ENCODE measurements around the gene DNM3. TPM values are rescaled to one million over a fixed set of nuclear protein-coding genes. Genes with fewer than 3 reads are reported as not detected.

Gene DNM3
- total RNA-seq, 2 experiments from 2014 or later = 1.6 to 1.8 TPM

DNA sequence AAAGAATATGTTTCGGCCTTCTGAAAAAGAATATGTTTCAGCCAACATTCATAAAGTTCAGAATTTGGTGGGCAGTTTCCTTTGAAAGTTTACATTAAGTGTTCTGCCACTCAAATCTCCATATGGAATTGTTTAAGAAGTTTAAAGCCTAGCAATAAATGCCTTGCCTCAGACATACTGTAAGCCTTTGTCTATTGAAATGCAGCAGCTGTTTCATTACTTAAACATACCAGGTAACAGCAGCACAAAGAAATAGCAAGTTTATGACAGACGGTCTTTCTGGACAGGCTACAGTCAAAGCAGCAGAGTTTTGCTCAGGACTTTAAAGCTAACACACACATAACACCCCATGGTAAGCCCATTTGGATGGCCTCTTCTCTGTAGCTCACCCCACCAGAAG is 540.6 kb downstream of the DNM3 start:
- POLR2A ChIA-PET = interaction anchor here (1.1 to 3.6 kb wide), 3 partner anchors 9 to 23 kb away, joined by 3 to 38 read pairs (median 35); no protein-coding TSS in a partner anchor
- DNase-seq = no peak
- Histone ChIP-seq H3K4me1 (ENCODE audit: insufficient read depth, low read length) (no peaks in the 10 kb centered on the region), H3K9me3 (ENCODE audit: control insufficient read depth in 1 of 2, insufficient read depth in 1 of 2, low read length in 2 of 2) (no peaks in the 10 kb centered on the region), H3K36me3 (ENCODE audit: insufficient read depth, low read length) (no peaks in the 10 kb centered on the region), H3K27ac (ENCODE audit: low read depth in 1 of 2, low read length in 2 of 2) (no peak overlapping the region), H3K27me3 (ENCODE audit: control insufficient read depth in 1 of 2, insufficient read depth in 2 of 2, low read length in 2 of 2) (no peaks in the 10 kb centered on the region), H3K4me3 (ENCODE audit: low read length) (no peak overlapping the region)
- TF ChIP-seq, protein P1, sequence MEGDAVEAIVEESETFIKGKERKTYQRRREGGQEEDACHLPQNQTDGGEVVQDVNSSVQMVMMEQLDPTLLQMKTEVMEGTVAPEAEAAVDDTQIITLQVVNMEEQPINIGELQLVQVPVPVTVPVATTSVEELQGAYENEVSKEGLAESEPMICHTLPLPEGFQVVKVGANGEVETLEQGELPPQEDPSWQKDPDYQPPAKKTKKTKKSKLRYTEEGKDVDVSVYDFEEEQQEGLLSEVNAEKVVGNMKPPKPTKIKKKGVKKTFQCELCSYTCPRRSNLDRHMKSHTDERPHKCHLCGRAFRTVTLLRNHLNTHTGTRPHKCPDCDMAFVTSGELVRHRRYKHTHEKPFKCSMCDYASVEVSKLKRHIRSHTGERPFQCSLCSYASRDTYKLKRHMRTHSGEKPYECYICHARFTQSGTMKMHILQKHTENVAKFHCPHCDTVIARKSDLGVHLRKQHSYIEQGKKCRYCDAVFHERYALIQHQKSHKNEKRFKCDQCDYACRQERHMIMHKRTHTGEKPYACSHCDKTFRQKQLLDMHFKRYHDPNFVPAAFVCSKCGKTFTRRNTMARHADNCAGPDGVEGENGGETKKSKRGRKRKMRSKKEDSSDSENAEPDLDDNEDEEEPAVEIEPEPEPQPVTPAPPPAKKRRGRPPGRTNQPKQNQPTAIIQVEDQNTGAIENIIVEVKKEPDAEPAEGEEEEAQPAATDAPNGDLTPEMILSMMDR (IDR thresholded peaks at IDR 0.05) = no peak
- Mint-ChIP-seq H3K27me3 (no peaks in the 10 kb centered on the region), H3K9me3 (no peaks in the 10 kb centered on the region), H3K4me1 (ENCODE audit: low read depth) (peaks cover 54% of the 10 kb centered on the region), H3K36me3 (ENCODE audit: low read depth) (no peaks in the 10 kb centered on the region), H3K4me3 (no peak overlapping the region), H3K27ac (peak overlapping the region; percentile 88)
- intact Hi-C loops (cut with DNase I, micrococcal nuclease) = loop anchor here in 1 of 2 experiments (1.0 to 5.0 kb wide), 3 partner anchors 13 to 200 kb away; no protein-coding TSS in a partner anchor
- no peak for ATAC-seq (ENCODE audit: poor library complexity)
- CTCF ChIA-PET = interaction anchor here (0.8 kb wide), 1 partner anchor 11 kb away, joined by 5 read pairs; no protein-coding TSS in a partner anchor

DNA sequence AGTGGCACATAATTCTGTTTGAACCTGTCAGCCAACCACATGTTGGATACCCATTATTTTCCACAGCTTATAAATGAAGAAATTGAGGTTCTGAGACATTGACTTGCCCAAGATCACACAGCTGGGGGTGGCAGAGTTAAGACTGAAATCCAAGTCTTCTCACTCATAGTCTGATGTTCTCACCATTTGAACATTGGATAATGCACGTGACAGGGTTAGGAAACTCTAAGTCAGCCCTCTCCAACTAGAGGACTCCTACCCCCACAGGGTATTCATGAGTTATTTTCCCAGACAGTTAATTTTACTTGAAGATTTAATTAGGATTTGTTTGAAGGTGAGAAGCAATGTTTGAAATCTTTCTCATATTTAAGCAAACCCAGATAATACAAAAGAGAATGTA is 541.1 kb downstream of the DNM3 start:
- H3K36me3 ChIP-seq (ENCODE audit: insufficient read depth, low read length) = no peaks in the 10 kb centered on the region
- H3K27me3 ChIP-seq (ENCODE audit: control insufficient read depth in 1 of 2, insufficient read depth in 2 of 2, low read length in 2 of 2) = no peaks in the 10 kb centered on the region
- TF ChIP-seq, protein P1 (IDR thresholded peaks at IDR 0.05) = no peak
- intact Hi-C loops (cut with DNase I, micrococcal nuclease) = loop anchor here in 1 of 2 experiments (5.0 kb wide), 1 partner anchor 200 kb away; no protein-coding TSS in a partner anchor
- no peaks in the 10 kb centered on the region for H3K36me3 Mint-ChIP-seq (ENCODE audit: low read depth)
- no peaks in the 10 kb centered on the region for H3K9me3 ChIP-seq (ENCODE audit: control insufficient read depth in 1 of 2, insufficient read depth in 1 of 2, low read length in 2 of 2)
- no peak overlapping the region for H3K4me3 ChIP-seq (ENCODE audit: low read length)
- peaks cover 54% of the 10 kb centered on the region for H3K4me1 Mint-ChIP-seq (ENCODE audit: low read depth)
- no peaks in the 10 kb centered on the region for H3K27me3 Mint-ChIP-seq
- ATAC-seq (ENCODE audit: poor library complexity) (no peak), DNase-seq (no peak)
- H3K27ac Mint-ChIP-seq = peak overlapping the region; percentile 88
- no peaks in the 10 kb centered on the region for H3K9me3 Mint-ChIP-seq
- ChIA-PET POLR2A (interaction anchor here (1.1 to 3.6 kb wide), 3 partner anchors 9 to 23 kb away, joined by 3 to 38 read pairs (median 35); no protein-coding TSS in a partner anchor), CTCF (interaction anchor here (0.8 kb wide), 1 partner anchor 11 kb away, joined by 5 read pairs; no protein-coding TSS in a partner anchor)
- no peaks in the 10 kb centered on the region for H3K4me1 ChIP-seq (ENCODE audit: insufficient read depth, low read length)
- H3K4me3 Mint-ChIP-seq = no peak overlapping the region
- no peak overlapping the region for H3K27ac ChIP-seq (ENCODE audit: low read depth in 1 of 2, low read length in 2 of 2)

DNA sequence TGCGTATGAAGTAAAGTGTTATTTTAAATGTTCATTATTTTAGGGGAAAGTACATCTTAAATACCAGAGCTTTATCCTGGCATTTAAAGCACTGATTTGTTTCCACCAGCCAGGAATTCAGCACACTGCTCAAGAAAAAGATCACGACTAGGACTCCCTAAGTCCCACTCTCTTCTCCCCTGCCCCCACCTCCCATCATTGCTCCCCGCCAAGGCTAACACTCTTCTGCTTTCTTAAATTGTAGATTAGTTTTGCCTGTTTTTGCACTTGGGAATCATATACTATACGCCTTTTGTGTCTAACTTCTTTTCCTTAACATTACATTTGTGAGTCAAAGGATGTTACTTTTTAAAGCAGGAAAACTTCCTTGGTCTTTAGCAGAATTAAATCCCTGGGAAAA is 541.7 kb downstream of the DNM3 start:
- Mint-ChIP-seq H3K4me3 (no peak overlapping the region), H3K27me3 (no peaks in the 10 kb centered on the region), H3K27ac (peak overlapping the region; percentile 88), H3K9me3 (no peaks in the 10 kb centered on the region), H3K36me3 (ENCODE audit: low read depth) (no peaks in the 10 kb centered on the region), H3K4me1 (ENCODE audit: low read depth) (peaks cover 53% of the 10 kb centered on the region)
- Histone ChIP-seq H3K27ac (ENCODE audit: low read depth in 1 of 2, low read length in 2 of 2) (no peak overlapping the region), H3K4me3 (ENCODE audit: low read length) (no peak overlapping the region), H3K4me1 (ENCODE audit: insufficient read depth, low read length) (no peaks in the 10 kb centered on the region), H3K27me3 (ENCODE audit: control insufficient read depth in 1 of 2, insufficient read depth in 2 of 2, low read length in 2 of 2) (no peaks in the 10 kb centered on the region), H3K9me3 (ENCODE audit: control insufficient read depth in 1 of 2, insufficient read depth in 1 of 2, low read length in 2 of 2) (no peaks in the 10 kb centered on the region), H3K36me3 (ENCODE audit: insufficient read depth, low read length) (no peaks in the 10 kb centered on the region)
- ATAC-seq (ENCODE audit: poor library complexity) (no peak), DNase-seq (no peak)
- intact Hi-C loops (cut with DNase I, micrococcal nuclease) = loop anchor here in 1 of 2 experiments (5.0 kb wide), 1 partner anchor 201 kb away; no protein-coding TSS in a partner anchor
- CTCF ChIA-PET = no interaction called here
- TF ChIP-seq, protein P1 (IDR thresholded peaks at IDR 0.05) = no peak
- POLR2A ChIA-PET = interaction anchor here (3.0 to 3.6 kb wide), 2 partner anchors 11 to 24 kb away, joined by 35 to 38 read pairs; no protein-coding TSS in a partner anchor

Data from CD4-positive, alpha-beta T cell (primary cell).